Neutrophil (primary cell): ENCODE measurements around the gene WDR7.

ENCODE experiments used
- H3K27ac ChIP-seq: fragments of 200-600 bp; sonication (generic); 2 replicates; pipeline ENCODE4 v1.5.1; 2016; ENCODE audit warnings: mild to moderate bottlenecking, moderate library complexity
- H3K27me3 ChIP-seq: fragments of 200-600 bp; sonication (generic); 2 replicates; pipeline ENCODE4 v1.6.0; 2016; ENCODE audit warnings: mild to moderate bottlenecking
- H3K36me3 ChIP-seq: fragments of 200-600 bp; sonication (generic); 2 replicates; pipeline ENCODE4 v1.5.1; 2017
- H3K4me1 ChIP-seq, 2 experiments: fragments of 200-600 bp in 1 of 2; sonication (generic) in 1 of 2; 1 replicate in 1 of 2; 2 replicates in 1 of 2; pipeline versions ENCODE4 v1.5.1 to v1.6.1; 2013 to 2016; ENCODE audit warnings: low read depth in 1 of 2, low read length in 1 of 2, mild to moderate bottlenecking in 1 of 2, moderate library complexity in 1 of 2; ENCODE audit not compliant: control insufficient read depth in 1 of 2, insufficient read depth in 1 of 2
- H3K4me3 ChIP-seq, 2 experiments: fragments of 200-600 bp in 1 of 2; sonication (generic) in 1 of 2; 1 replicate in 1 of 2; 2 replicates in 1 of 2; pipeline ENCODE4 v1.5.1; 2013 to 2016; ENCODE audit warnings: low read depth in 1 of 2, low read length in 1 of 2, mild to moderate bottlenecking in 1 of 2, moderate library complexity in 1 of 2
- H3K9me3 ChIP-seq: fragments of 200-600 bp; sonication (generic); 2 replicates; pipeline ENCODE4 v1.5.1; 2016
- TF ChIP-seq, protein P1 (sequence below): fragments of 200-600 bp; sonication (generic); IDR thresholded peaks from 2 replicates; pipeline ENCODE4 v1.5.1; 2016; ENCODE audit warnings: antibody characterized with exemption

WDR7 gene

GRCh38 chr18:57054891-57055290, 403.7 kb downstream of the WDR7 start:
- Histone ChIP-seq H3K27ac (no peak overlapping the region), H3K4me3 (no peak overlapping the region), H3K27me3 (no peaks in the 10 kb centered on the region), H3K9me3 (no peaks in the 10 kb centered on the region), H3K36me3 (no peaks in the 10 kb centered on the region), H3K4me1 (no peaks in the 10 kb centered on the region)
- TF ChIP-seq, protein P1, sequence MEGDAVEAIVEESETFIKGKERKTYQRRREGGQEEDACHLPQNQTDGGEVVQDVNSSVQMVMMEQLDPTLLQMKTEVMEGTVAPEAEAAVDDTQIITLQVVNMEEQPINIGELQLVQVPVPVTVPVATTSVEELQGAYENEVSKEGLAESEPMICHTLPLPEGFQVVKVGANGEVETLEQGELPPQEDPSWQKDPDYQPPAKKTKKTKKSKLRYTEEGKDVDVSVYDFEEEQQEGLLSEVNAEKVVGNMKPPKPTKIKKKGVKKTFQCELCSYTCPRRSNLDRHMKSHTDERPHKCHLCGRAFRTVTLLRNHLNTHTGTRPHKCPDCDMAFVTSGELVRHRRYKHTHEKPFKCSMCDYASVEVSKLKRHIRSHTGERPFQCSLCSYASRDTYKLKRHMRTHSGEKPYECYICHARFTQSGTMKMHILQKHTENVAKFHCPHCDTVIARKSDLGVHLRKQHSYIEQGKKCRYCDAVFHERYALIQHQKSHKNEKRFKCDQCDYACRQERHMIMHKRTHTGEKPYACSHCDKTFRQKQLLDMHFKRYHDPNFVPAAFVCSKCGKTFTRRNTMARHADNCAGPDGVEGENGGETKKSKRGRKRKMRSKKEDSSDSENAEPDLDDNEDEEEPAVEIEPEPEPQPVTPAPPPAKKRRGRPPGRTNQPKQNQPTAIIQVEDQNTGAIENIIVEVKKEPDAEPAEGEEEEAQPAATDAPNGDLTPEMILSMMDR, result no peak

- Histone ChIP-seq H3K4me1 (no peaks in the 10 kb centered on the region), H3K27ac (no peak overlapping the region), H3K4me3 (no peak overlapping the region), H3K9me3 (no peaks in the 10 kb centered on the region), H3K27me3 (no peaks in the 10 kb centered on the region), H3K36me3 (no peaks in the 10 kb centered on the region)
- TF ChIP-seq, protein P1, result no peak
Observed at GRCh38 chr18:57057890-57058289, 406.7 kb downstream of the WDR7 start.

- Histone ChIP-seq H3K9me3 (no peaks in the 10 kb centered on the region), H3K36me3 (no peaks in the 10 kb centered on the region), H3K27me3 (no peaks in the 10 kb centered on the region), H3K4me3 (no peak overlapping the region), H3K27ac (no peak overlapping the region), H3K4me1 (no peaks in the 10 kb centered on the region)
- TF ChIP-seq, protein P1, result no peak
Observed at GRCh38 chr18:57058734-57059133, 407.6 kb downstream of the WDR7 start.

DNA sequence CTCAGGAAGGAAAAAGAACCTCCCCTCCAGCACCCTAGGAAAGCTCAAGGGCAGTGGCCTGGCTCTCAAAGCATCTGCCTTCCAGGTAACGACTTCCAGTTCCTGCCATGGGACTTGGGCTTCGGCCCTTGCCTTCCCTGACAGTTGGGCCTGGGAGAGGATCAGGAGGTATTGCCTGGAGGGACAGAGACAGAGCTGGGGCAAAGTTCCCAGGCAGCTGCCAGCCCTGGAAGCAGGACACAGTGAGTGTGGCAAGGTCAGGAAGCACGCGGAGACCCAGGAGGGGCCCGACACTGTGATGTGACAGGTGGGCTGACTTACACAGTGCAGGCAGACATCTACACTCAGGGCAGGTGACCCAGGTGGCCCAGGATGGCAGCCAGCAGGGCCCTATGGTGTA, 408.2 kb downstream of the WDR7 start:
- Histone ChIP-seq H3K27me3 (no peaks in the 10 kb centered on the region), H3K9me3 (no peaks in the 10 kb centered on the region), H3K36me3 (no peaks in the 10 kb centered on the region), H3K27ac (no peak overlapping the region), H3K4me3 (no peak overlapping the region), H3K4me1 (no peaks in the 10 kb centered on the region)
- TF ChIP-seq, protein P1, result no peak

GRCh38 chr18:57060814-57061213, 409.7 kb downstream of the WDR7 start:
- TF ChIP-seq, protein P1, result no peak
- H3K4me1 ChIP-seq, result no peaks in the 10 kb centered on the region
- no peaks in the 10 kb centered on the region for H3K27me3 ChIP-seq
- H3K27ac ChIP-seq, result no peak overlapping the region
- H3K36me3 ChIP-seq, result no peaks in the 10 kb centered on the region
- H3K4me3 ChIP-seq, result no peak overlapping the region
- no peaks in the 10 kb centered on the region for H3K9me3 ChIP-seq

DNA sequence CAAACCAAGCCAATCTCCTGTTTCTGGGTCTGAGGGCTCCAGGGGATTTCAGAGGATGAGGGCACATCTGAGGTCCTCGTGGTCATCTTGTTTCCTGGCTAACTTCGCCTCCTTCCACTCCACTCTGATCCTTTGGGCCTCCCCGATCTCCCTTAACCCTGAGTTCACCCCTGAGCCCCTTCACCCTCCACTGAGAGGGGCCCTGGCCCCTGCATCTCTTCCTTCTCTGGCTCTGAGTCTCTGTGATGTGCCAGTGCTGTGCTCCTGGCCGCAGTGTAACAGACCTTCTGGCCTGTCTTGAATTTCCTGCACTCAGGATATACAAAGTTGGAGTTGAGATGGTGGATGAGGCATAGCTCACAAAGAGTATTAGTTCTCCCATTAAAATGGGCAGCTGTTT, 411.0 kb downstream of the WDR7 start:
- Histone ChIP-seq H3K4me1 (no peaks in the 10 kb centered on the region), H3K27ac (no peak overlapping the region), H3K36me3 (no peaks in the 10 kb centered on the region), H3K9me3 (no peaks in the 10 kb centered on the region), H3K4me3 (no peak overlapping the region), H3K27me3 (no peaks in the 10 kb centered on the region)
- TF ChIP-seq, protein P1, result no peak
